Activated CD4-positive, alpha-beta memory T cell treated with anti-CD3 and anti-CD28 coated beads for 36 hours (primary cell): ENCODE data around the gene FAM78A. TPM values are rescaled to one million over a fixed set of nuclear protein-coding genes. Genes with fewer than 3 reads are reported as not detected.
"Not testable (repeated sequence)": the region's sequence is repeated elsewhere in the genome, so short reads cannot be mapped to it uniquely, and the experiment has no call there.

Experiments used
- CTCF ChIA-PET: fragments of 350-600 bp; sonication (Branson Sonifier 250); formaldehyde crosslinking; loops from one replicate; lab custom pipeline; 2021; ENCODE audit warnings: antibody characterized with exemption, inconsistent platforms; lab: Charles Lee
- POLR2A ChIA-PET: fragments of 350-600 bp; sonication (Branson Sonifier 250); formaldehyde crosslinking; loops from one replicate; lab custom pipeline; 2021; ENCODE audit warnings: antibody characterized with exemption; lab: Charles Lee
- DNase-seq: peaks from one replicate; pipeline ENCODE4 v3.0.0-alpha.2; 2020
- H3K27ac Mint-ChIP-seq: one replicate; pipeline ENCODE4 v1.8.0; 2021; ENCODE audit warnings: mixed read lengths
- H3K27me3 Mint-ChIP-seq: one replicate; pipeline ENCODE4 v1.8.0; 2021; ENCODE audit warnings: mixed read lengths
- H3K36me3 Mint-ChIP-seq: one replicate; pipeline ENCODE4 v1.8.0; 2021; ENCODE audit warnings: mixed read lengths
- H3K4me1 Mint-ChIP-seq: one replicate; pipeline ENCODE4 v1.8.0; 2021; ENCODE audit warnings: low read depth, mixed read lengths
- H3K4me3 Mint-ChIP-seq: one replicate; pipeline ENCODE4 v1.8.0; 2021; ENCODE audit warnings: mild to moderate bottlenecking, mixed read lengths
- H3K9me3 Mint-ChIP-seq: one replicate; pipeline ENCODE4 v1.8.0; 2021; ENCODE audit warnings: mixed read lengths
- intact Hi-C: fragments of 100-400 bp; cut with micrococcal nuclease; formaldehyde crosslinking; loops from one replicate; pipeline ENCODE4 v1.15.1; 2023
- total RNA-seq, 2 experiments: library from RNA; stranded (reverse); gene quantifications; one replicate each; pipeline ENCODE4 v1.2.3, GENCODE V29; 2021

The FAM78A gene
- total RNA-seq, 2 experiments from 2014 or later: 34.0 to 36.2 TPM

- CTCF ChIA-PET: interaction anchor here (1.2 to 2.0 kb wide), 2 partner anchors 23 to 121 kb away, joined by 3 to 9 read pairs; no protein-coding TSS in a partner anchor
- Mint-ChIP-seq H3K27ac (no peak overlapping the region), H3K4me3 (no peak overlapping the region), H3K36me3 (peaks cover 46% of the 10 kb centered on the region), H3K4me1 (peaks cover 7% of the 10 kb centered on the region), H3K27me3 (no peaks in the 10 kb centered on the region), H3K9me3 (peaks cover 22% of the 10 kb centered on the region)
- no peak for DNase-seq
- intact Hi-C loops: no loop called here
- POLR2A ChIA-PET: interaction anchor here (2.2 kb wide), 1 partner anchor 38 kb away, joined by 7 read pairs; no protein-coding TSS in a partner anchor
Measured at GRCh38 chr9:131214876-131215275, 61.4 kb downstream of the FAM78A start.

DNA sequence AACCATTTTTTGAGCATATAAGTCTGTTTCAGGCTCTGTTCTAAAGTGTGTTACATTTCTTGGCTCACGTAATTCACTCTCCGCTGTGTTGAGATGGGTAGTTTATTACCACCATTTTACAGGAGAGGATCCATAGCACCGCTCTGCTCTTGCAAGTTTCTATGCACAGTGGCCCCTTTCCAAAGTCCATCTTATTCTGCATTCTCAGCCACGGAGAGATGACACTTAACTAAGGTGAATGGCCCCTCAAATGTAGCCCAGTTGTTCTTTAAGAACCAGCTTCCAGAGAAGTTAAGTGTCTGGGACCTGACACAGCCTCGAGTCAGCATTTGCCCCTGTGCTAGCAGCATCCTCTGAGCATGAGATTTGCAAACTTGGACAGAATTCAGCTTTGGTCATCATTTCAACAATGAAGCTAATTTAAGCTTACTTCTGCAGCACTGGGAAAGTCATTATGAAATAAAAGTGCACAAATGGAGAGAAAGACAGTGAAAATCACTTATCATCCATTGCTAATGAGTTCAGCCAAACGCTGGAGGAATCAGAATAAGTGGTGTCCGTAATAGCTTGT lies 61.9 kb downstream of the FAM78A start:
- no peak overlapping the region for H3K4me3 Mint-ChIP-seq
- intact Hi-C loops: no loop called here
- H3K27me3 Mint-ChIP-seq: no peaks in the 10 kb centered on the region
- DNase-seq: no peak
- H3K27ac Mint-ChIP-seq: no peak overlapping the region
- POLR2A ChIA-PET: interaction anchor here (2.2 kb wide), 1 partner anchor 38 kb away, joined by 7 read pairs; no protein-coding TSS in a partner anchor
- peaks cover 24% of the 10 kb centered on the region for H3K9me3 Mint-ChIP-seq
- peaks cover 50% of the 10 kb centered on the region for H3K36me3 Mint-ChIP-seq
- CTCF ChIA-PET: interaction anchor here (1.2 to 2.0 kb wide), 2 partner anchors 23 to 122 kb away, joined by 3 to 9 read pairs; no protein-coding TSS in a partner anchor
- H3K4me1 Mint-ChIP-seq: peaks cover 7% of the 10 kb centered on the region

DNA sequence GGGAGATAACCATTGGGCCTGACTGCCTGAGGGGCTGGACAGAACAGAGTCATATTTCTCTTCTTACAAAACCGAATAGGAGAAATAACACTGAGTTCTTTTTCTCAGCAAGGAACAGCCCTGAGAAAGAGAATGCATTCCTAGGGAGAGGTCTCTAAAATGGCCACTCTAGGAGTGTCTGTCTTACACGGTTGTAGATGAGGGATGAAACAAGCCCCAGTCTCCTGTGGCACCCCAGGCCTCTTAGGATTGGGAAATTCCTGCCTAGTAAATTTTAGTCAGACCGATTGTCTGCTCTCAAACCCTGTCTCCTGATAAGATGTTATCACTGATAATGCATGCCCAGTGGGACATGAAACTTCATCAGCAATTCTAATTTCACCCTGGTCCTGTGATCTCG lies 64.4 kb downstream of the FAM78A start:
- CTCF ChIA-PET, H3K27ac Mint-ChIP-seq, H3K4me1 Mint-ChIP-seq, intact Hi-C loops, POLR2A ChIA-PET, H3K27me3 Mint-ChIP-seq, H3K4me3 Mint-ChIP-seq, DNase-seq: not testable (repeated sequence)
- H3K36me3 Mint-ChIP-seq: peaks cover 54% of the 10 kb centered on the region
- H3K9me3 Mint-ChIP-seq: peaks cover 24% of the 10 kb centered on the region

Other genes starting within 250 kb of the FAM78A start
- gene AIF1L, start 180.0 kb downstream of the FAM78A start, total RNA-seq: 1 to 10 TPM in 1 of 2 experiments, under 1 TPM in 1; 0.85 to 1.4 TPM
- 10 to 100 TPM; 45.5 to 49.9 TPM for gene NUP214, start 150.9 kb downstream of the FAM78A start, total RNA-seq
- gene PLPP7, start 13.2 kb upstream of the FAM78A start, total RNA-seq: not detected
- 100 to 1,000 TPM; 127 to 135 TPM for gene PRRC2B, start 117.6 kb upstream of the FAM78A start, total RNA-seq
- 10 to 100 TPM; 42.8 to 43.2 TPM for gene POMT1, start 226.4 kb upstream of the FAM78A start, total RNA-seq